Measurements from ENCODE around the gene NKAIN4.

NKAIN4 gene

DNA sequence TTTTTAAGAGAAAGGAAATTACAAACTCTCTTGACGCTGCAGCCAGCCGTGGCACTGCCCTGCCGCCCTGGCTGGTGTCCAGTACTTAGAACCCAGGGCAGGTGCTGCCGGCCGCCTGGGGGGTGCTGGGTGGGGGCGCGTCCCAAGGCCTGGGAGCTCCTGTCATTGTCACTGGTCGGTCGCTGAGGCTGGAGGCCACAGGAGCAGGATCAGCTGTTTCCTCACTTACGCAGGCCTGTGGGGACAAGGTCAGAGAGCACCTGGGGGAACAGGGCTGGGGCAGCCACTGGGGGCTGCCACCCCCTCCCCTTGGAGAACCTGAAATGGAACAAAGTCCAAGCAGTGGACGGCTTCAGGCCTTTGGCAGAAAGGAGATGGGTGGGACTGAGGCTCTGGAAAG, 13.0 kb downstream of the NKAIN4 start:
- DNase-seq (ENCODE audit: low spot score) = no peak
- TF ChIP-seq, protein P1, sequence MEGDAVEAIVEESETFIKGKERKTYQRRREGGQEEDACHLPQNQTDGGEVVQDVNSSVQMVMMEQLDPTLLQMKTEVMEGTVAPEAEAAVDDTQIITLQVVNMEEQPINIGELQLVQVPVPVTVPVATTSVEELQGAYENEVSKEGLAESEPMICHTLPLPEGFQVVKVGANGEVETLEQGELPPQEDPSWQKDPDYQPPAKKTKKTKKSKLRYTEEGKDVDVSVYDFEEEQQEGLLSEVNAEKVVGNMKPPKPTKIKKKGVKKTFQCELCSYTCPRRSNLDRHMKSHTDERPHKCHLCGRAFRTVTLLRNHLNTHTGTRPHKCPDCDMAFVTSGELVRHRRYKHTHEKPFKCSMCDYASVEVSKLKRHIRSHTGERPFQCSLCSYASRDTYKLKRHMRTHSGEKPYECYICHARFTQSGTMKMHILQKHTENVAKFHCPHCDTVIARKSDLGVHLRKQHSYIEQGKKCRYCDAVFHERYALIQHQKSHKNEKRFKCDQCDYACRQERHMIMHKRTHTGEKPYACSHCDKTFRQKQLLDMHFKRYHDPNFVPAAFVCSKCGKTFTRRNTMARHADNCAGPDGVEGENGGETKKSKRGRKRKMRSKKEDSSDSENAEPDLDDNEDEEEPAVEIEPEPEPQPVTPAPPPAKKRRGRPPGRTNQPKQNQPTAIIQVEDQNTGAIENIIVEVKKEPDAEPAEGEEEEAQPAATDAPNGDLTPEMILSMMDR (conservative IDR thresholded peaks at IDR 0.05; ENCODE audit: low read depth) = no peak
- ChIA-PET POLR2A (ENCODE audit: low non-redundant PET) (no interaction called here), CTCF (interaction anchor here (0.6 to 6.7 kb wide), 4 partner anchors 11 to 67 kb away, joined by 4 to 48 read pairs (median 6); no protein-coding TSS in a partner anchor)
- no peak overlapping the region for H3K27ac ChIP-seq

DNA sequence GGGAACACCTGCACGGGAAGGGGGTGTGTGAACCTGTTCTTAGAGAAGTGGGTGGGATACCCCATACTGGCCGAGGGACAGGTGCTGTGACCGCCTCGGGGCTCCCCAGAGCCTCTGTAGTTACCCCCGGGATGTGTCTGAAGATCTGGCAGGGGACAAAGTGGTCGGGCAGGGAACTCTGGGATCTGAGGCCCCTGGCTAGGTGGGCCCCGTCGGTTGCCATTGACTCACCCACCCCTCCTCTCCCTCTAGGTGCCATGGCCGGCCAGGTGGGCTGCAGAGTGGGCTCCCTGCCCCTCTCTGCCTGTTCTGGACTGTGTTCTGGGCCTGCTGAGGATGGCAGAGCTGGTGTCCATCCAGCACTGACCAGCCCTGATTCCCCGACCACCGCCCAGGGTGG, 14.3 kb downstream of the NKAIN4 start:
- POLR2A ChIA-PET (ENCODE audit: low non-redundant PET) = no interaction called here
- TF ChIP-seq, protein P1 (conservative IDR thresholded peaks at IDR 0.05; ENCODE audit: low read depth) = no peak
- CTCF ChIA-PET = interaction anchor here (0.7 to 6.7 kb wide), 3 partner anchors 16 to 231 kb away, joined by 3 to 48 read pairs (median 3); no protein-coding TSS in a partner anchor
- DNase-seq (ENCODE audit: low spot score) = no peak
- no peak overlapping the region for H3K27ac ChIP-seq

- ChIA-PET CTCF (interaction anchor here (0.7 to 6.7 kb wide), 3 partner anchors 15 to 1236 kb away, joined by 3 to 48 read pairs (median 5); no protein-coding TSS in a partner anchor), POLR2A (ENCODE audit: low non-redundant PET) (no interaction called here)
- DNase-seq (ENCODE audit: low spot score) = no peak
- H3K27ac ChIP-seq = no peak overlapping the region
- TF ChIP-seq, protein P1 (conservative IDR thresholded peaks at IDR 0.05; ENCODE audit: low read depth) = no peak
Observed at GRCh38 chr20:63239431-63239830, 14.8 kb downstream of the NKAIN4 start.

DNA sequence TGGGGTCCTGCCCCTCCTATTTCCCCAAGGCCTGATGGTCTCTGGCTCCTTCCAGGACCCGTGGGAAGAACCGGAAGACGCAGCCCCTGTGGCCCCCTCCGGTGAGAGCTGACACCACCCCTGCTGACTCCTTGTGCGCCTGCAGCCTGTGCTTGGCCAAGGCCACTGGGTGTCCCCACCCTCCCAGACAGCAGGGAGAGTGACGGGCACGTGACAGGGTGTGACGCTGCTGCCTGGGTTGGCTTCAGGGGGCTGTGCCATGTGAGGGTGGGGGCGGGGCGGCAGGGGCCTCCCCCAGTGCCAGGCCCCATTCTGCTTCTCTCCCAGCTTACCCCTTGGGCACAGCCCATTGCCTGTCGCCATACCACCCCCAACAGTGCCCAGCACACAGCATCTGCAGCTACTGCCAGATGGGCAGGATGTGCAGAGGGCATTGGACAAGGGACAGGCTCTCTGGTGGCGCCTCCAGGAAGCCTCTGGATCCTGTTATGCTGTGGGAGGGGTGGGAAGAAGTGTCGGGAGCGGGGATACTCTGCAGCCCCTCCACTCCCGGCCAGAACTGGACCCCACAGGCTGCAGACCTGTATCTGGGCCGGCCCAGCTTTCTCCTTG, 15.6 kb downstream of the NKAIN4 start:
- no peak overlapping the region for H3K27ac ChIP-seq
- TF ChIP-seq, protein P1 (conservative IDR thresholded peaks at IDR 0.05; ENCODE audit: low read depth) = no peak
- no peak for DNase-seq (ENCODE audit: low spot score)
- ChIA-PET CTCF (interaction anchor here (0.6 to 6.7 kb wide), 6 partner anchors 9 to 56 kb away, joined by 3 to 48 read pairs (median 3); no protein-coding TSS in a partner anchor), POLR2A (ENCODE audit: low non-redundant PET) (no interaction called here)

DNA sequence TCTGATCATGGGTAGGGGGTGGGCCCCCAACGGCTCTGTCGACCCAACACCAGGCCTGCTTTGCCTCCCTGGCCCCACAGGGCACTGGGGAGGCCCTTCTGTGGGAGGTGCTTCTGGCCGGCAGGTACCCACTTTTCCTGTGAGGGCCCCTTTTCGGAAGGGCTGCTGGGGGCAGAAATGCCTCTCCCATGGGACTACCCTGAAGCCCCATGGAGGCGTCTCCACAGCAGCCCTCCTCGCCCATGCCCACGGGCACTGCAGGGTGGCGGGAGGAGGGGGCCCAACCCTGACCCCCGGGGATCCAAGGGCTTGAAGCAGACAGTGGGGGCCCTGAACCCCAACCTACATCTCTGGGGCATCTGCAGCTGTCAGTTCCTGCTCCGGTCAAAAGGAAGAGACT, 16.2 kb downstream of the NKAIN4 start:
- no peak overlapping the region for H3K27ac ChIP-seq
- no peak for DNase-seq (ENCODE audit: low spot score)
- TF ChIP-seq, protein P1 (conservative IDR thresholded peaks at IDR 0.05; ENCODE audit: low read depth) = no peak
- POLR2A ChIA-PET (ENCODE audit: low non-redundant PET) = no interaction called here
- CTCF ChIA-PET = interaction anchor here (0.6 to 6.7 kb wide), 6 partner anchors 10 to 57 kb away, joined by 3 to 48 read pairs (median 3); no protein-coding TSS in a partner anchor

GRCh38 chr20:63236116-63236837, 18.0 kb downstream of the NKAIN4 start:
- TF ChIP-seq, protein P1 (conservative IDR thresholded peaks at IDR 0.05; ENCODE audit: low read depth) = no peak
- no peak overlapping the region for H3K27ac ChIP-seq
- POLR2A ChIA-PET (ENCODE audit: low non-redundant PET) = interaction anchor here (1.1 kb wide), 1 partner anchor 17 kb away, joined by 3 read pairs; no protein-coding TSS in a partner anchor
- CTCF ChIA-PET = interaction anchor here (0.6 to 6.8 kb wide), 7 partner anchors 9 to 145 kb away, joined by 3 to 111 read pairs (median 4); partner anchors contain the start of gene YTHDF1
- DNase-seq (ENCODE audit: low spot score) = no peak
